Prostate gland (tissue), 2 donors: ENCODE data around the gene FAM120B. TPM values are rescaled to one million over a fixed set of nuclear protein-coding genes. Genes with fewer than 3 reads are reported as not detected.

Source experiments
- DNase-seq: peaks from one replicate; pipeline ENCODE4 v3.0.0-alpha.2; 2019; ENCODE audit warnings: low spot score
- H3K27ac ChIP-seq, 2 donors: fragments of 200-600 bp; sonication (generic); 2 replicates each; pipeline ENCODE4 v1.5.1; 2017 to 2019
- H3K27me3 ChIP-seq: fragments of 200-600 bp; sonication (generic); replicated peaks from 2 replicates; pipeline ENCODE4 v1.5.1; 2019; ENCODE audit not compliant: insufficient read depth
- H3K36me3 ChIP-seq, 2 donors: fragments of 200-600 bp; sonication (generic); 1 replicate in 1 of 2; 2 replicates in 1 of 2; pipeline versions ENCODE4 v1.5.1 to v1.8.1; 2017 to 2019
- H3K4me1 ChIP-seq: fragments of 200-600 bp; sonication (generic); replicated peaks from 2 replicates; pipeline ENCODE4 v1.5.1; 2019
- H3K4me3 ChIP-seq, 2 donors: fragments of 200-600 bp; sonication (generic); 2 replicates each; pipeline ENCODE4 v1.5.1; 2017 to 2019
- H3K9me3 ChIP-seq: fragments of 200-600 bp; sonication (generic); 2 replicates; pipeline ENCODE4 v1.5.1; 2017
- CTCF ChIP-seq, 4 experiments: fragments of 200-600 bp in 2 of 4; fragments of 450-650 bp in 2 of 4; sonication (generic) in 2 of 4; IDR thresholded peaks; 1 replicate in 3 of 4; 2 replicates in 1 of 4; pipeline ENCODE4 v1.5.1; 2016 to 2019; ENCODE audit warnings: antibody characterized with exemption in 4 of 4, mild to moderate bottlenecking in 2 of 4, moderate library complexity in 2 of 4
- POLR2A ChIP-seq: fragments of 450-650 bp; IDR thresholded peaks from one replicate; pipeline ENCODE4 v1.6.1; 2016; ENCODE audit warnings: antibody characterized with exemption, mild to moderate bottlenecking
- POLR2AphosphoS5 ChIP-seq: sonication (generic); formaldehyde crosslinking; IDR thresholded peaks from one replicate; pipeline ENCODE4 v1.6.1; 2017; ENCODE audit warnings: antibody characterized with exemption
- WGBS: methylation state at CpG from one replicate; pipeline ENCODE4 v1.1.5; 2018; 5-methylcytosine and 5-hydroxymethylcytosine counted together
- intact Hi-C: fragments of 100-400 bp; cut with DNase I; formaldehyde crosslinking; loops from one replicate; pipeline ENCODE4 v1.14.2; 2022
- total RNA-seq, 2 donors: library from RNA; depleted of rRNA; stranded (reverse); fragments of >200 nt; gene quantifications; one replicate each; pipeline ENCODE4 v1.1.0, GENCODE V29; 2016

The FAM120B gene
- total RNA-seq, 2 donors from 2014 or later: 28.8 to 45.0 TPM

GRCh38 chr6:170295510-170296422 is 10.8 kb upstream of the FAM120B start:
- no peaks in the 10 kb centered on the region for H3K4me1 ChIP-seq
- DNase-seq: peak; percentile 41
- WGBS: 2% methylated on average over 72 of the region's 109 CpGs
- H3K36me3 ChIP-seq: no peaks in the 10 kb centered on the region
- H3K27me3 ChIP-seq: no peaks in the 10 kb centered on the region
- TF ChIP-seq POLR2A (no peak), POLR2AphosphoS5 (peak; percentile 25), CTCF (IDR thresholded peaks at IDR 0.05) (no peak)
- H3K27ac ChIP-seq: no peak overlapping the region
- intact Hi-C loops: loop anchor here (10.0 kb wide), 1 partner anchor 251 kb away; no protein-coding TSS in a partner anchor
- H3K4me3 ChIP-seq: peak overlapping the region; percentile 36 to 49
- H3K9me3 ChIP-seq: no peaks in the 10 kb centered on the region

- 0% methylated on average over 9 of the region's 47 CpGs for WGBS
- intact Hi-C loops: loop anchor here (10.0 kb wide), 1 partner anchor 252 kb away; no protein-coding TSS in a partner anchor
These were observed 10.2 kb upstream of the FAM120B start for GRCh38 chr6:170296423-170296745.

GRCh38 chr6:170296746-170297575 is 9.6 kb upstream of the FAM120B start:
- H3K36me3 ChIP-seq: no peaks in the 10 kb centered on the region
- peak overlapping the region in 1 of 2 donors; percentile 49 for H3K4me3 ChIP-seq
- DNase-seq: no peak
- TF ChIP-seq POLR2A (no peak), POLR2AphosphoS5 (no peak), CTCF (IDR thresholded peaks at IDR 0.05) (no peak)
- H3K27ac ChIP-seq: no peak overlapping the region
- no peaks in the 10 kb centered on the region for H3K4me1 ChIP-seq
- WGBS: 17% methylated on average over 53 of the region's 67 CpGs
- intact Hi-C loops: loop anchor here (10.0 kb wide), 1 partner anchor 252 kb away; no protein-coding TSS in a partner anchor
- no peaks in the 10 kb centered on the region for H3K9me3 ChIP-seq
- no peaks in the 10 kb centered on the region for H3K27me3 ChIP-seq

More at GRCh38 chr6:170296423-170296745, 10.2 kb upstream of the FAM120B start:
- no peak for DNase-seq
- H3K27ac ChIP-seq: no peak overlapping the region
- H3K4me1 ChIP-seq: no peaks in the 10 kb centered on the region
- H3K27me3 ChIP-seq: no peaks in the 10 kb centered on the region
- H3K4me3 ChIP-seq: peak overlapping the region; percentile 36 to 49
- TF ChIP-seq POLR2A (no peak), CTCF (IDR thresholded peaks at IDR 0.05) (no peak), POLR2AphosphoS5 (no peak)
- no peaks in the 10 kb centered on the region for H3K36me3 ChIP-seq
- H3K9me3 ChIP-seq: no peaks in the 10 kb centered on the region

DNA sequence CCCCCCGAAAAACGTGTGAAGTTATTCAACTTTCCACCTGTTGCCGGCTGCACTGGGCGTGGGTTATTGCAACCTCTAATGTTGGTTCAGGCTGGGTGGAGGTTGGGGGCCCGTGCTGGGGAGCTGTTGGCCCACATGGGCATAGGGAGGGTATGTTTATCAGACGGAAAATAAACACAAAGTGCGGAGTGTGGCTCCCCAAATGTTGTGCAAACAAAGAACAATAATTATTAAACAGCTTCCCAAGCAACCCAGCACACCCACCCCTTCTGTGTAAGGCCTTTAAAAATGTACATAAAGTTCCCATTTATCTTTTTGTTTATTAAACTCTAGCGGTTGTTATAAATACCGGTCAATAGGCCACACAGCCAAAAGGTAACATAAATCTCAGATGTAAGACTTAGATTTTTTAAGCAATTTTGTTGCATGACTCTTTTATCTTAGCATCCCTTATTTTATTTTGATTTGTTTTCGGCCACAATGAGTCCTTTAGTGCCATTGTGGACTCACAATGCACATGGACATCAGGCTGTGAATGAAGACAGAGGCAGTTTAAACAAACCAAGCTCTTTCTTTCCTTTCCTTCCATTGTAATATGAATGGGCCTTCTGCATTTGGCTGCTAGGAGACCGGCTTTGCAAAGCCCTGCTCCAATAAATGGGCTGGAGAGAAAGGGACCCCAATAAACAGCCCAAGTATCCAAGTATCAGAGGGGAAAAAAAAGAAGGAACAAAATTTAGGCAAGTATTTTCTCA is 8.8 kb upstream of the FAM120B start:
- TF ChIP-seq POLR2A (no peak), CTCF (IDR thresholded peaks at IDR 0.05) (no peak), POLR2AphosphoS5 (no peak)
- Histone ChIP-seq H3K4me3 (no peak overlapping the region), H3K27me3 (no peaks in the 10 kb centered on the region), H3K9me3 (no peaks in the 10 kb centered on the region), H3K27ac (no peak overlapping the region), H3K36me3 (no peaks in the 10 kb centered on the region), H3K4me1 (no peaks in the 10 kb centered on the region)
- WGBS: 57% methylated on average over 11 of the region's 11 CpGs
- intact Hi-C loops: loop anchor here (10.0 kb wide), 1 partner anchor 253 kb away; no protein-coding TSS in a partner anchor
- DNase-seq: no peak
